ENCODE measurements around the gene NR6A1.

GRCh38 chr9:124618476-124618875, 152.6 kb downstream of the NR6A1 start:
- no peak for TF ChIP-seq SP1 (CRISPR knock-in tag; conservative IDR thresholded peaks at IDR 0.05)
- TF ChIP-seq, protein P1, sequence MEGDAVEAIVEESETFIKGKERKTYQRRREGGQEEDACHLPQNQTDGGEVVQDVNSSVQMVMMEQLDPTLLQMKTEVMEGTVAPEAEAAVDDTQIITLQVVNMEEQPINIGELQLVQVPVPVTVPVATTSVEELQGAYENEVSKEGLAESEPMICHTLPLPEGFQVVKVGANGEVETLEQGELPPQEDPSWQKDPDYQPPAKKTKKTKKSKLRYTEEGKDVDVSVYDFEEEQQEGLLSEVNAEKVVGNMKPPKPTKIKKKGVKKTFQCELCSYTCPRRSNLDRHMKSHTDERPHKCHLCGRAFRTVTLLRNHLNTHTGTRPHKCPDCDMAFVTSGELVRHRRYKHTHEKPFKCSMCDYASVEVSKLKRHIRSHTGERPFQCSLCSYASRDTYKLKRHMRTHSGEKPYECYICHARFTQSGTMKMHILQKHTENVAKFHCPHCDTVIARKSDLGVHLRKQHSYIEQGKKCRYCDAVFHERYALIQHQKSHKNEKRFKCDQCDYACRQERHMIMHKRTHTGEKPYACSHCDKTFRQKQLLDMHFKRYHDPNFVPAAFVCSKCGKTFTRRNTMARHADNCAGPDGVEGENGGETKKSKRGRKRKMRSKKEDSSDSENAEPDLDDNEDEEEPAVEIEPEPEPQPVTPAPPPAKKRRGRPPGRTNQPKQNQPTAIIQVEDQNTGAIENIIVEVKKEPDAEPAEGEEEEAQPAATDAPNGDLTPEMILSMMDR (IDR thresholded peaks at IDR 0.05), result no peak
- no peak for TF ChIP-seq USF2 (CRISPR knock-in tag; IDR thresholded peaks at IDR 0.05)
- TF ChIP-seq, protein P2, sequence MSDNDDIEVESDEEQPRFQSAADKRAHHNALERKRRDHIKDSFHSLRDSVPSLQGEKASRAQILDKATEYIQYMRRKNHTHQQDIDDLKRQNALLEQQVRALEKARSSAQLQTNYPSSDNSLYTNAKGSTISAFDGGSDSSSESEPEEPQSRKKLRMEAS (CRISPR knock-in tag; IDR thresholded peaks at IDR 0.05), result no peak
- no peak for TF ChIP-seq IRF1 (CRISPR knock-in tag; IDR thresholded peaks at IDR 0.05)
- no peak for TF ChIP-seq ZNF121 (CRISPR knock-in tag; IDR thresholded peaks at IDR 0.05)
- TF ChIP-seq CREB1 (CRISPR knock-in tag; IDR thresholded peaks at IDR 0.05), result no peak
- TF ChIP-seq JUN (CRISPR knock-in tag; IDR thresholded peaks at IDR 0.05), result no peak
- TF ChIP-seq SMAD3 (CRISPR knock-in tag; IDR thresholded peaks at IDR 0.05; ENCODE audit: borderline replicate concordance), result no peak
- TF ChIP-seq ATF6 (CRISPR knock-in tag; IDR thresholded peaks at IDR 0.05), result no peak
- no peak for TF ChIP-seq TEAD4 (CRISPR knock-in tag; IDR thresholded peaks at IDR 0.05)

All from WTC11 (cell line).